Heart right ventricle (tissue), 16 donors: ENCODE results near the gene PNKD. TPM values are rescaled to one million over a fixed set of nuclear protein-coding genes. Genes with fewer than 3 reads are reported as not detected.
"Not testable (repeated sequence)": the region's sequence is repeated elsewhere in the genome, so short reads cannot be mapped to it uniquely, and the experiment has no call there.

Experiments
- ATAC-seq, 8 donors: fragments of 200-7000 bp; cut with Tn5 transposase; one replicate each; pipeline ENCODE4 v1.9.1; 2020; ENCODE audit warnings: mild to moderate bottlenecking in 8 of 8, moderate library complexity in 8 of 8, moderate number of reproducible peaks in 1 of 8
- DNase-seq, 2 donors: peaks; one replicate each; pipeline ENCODE4 v3.0.0-alpha.2; 2020
- H3K27ac ChIP-seq, 10 donors: fragments of 200-600 bp; sonication (generic) in 2 of 10; one replicate each; pipeline versions ENCODE4 v1.5.0 to v1.8.0; 2020 to 2022; ENCODE audit warnings: mild to moderate bottlenecking in 3 of 10
- H3K27me3 ChIP-seq, 7 donors: fragments of 200-600 bp; one replicate each; pipeline ENCODE4 v1.8.0; 2021 to 2022; ENCODE audit warnings: mild to moderate bottlenecking in 2 of 7
- H3K36me3 ChIP-seq, 9 donors: fragments of 200-600 bp; sonication (generic) in 1 of 9; one replicate each; pipeline versions ENCODE4 v1.5.0 to v1.8.0; 2020 to 2022; ENCODE audit warnings: mild to moderate bottlenecking in 2 of 9
- H3K4me1 ChIP-seq, 9 donors: fragments of 200-600 bp; sonication (generic) in 1 of 9; one replicate each; pipeline versions ENCODE4 v1.5.0 to v1.8.0; 2020 to 2022; ENCODE audit warnings: mild to moderate bottlenecking in 4 of 9
- H3K4me3 ChIP-seq, 10 donors: fragments of 200-600 bp; sonication (generic) in 2 of 10; one replicate each; pipeline versions ENCODE4 v1.5.0 to v1.8.0; 2020 to 2022; ENCODE audit warnings: mild to moderate bottlenecking in 7 of 10, moderate library complexity in 2 of 10
- H3K9me3 ChIP-seq, 11 donors: fragments of 200-600 bp in 10 of 11; sonication (generic) in 2 of 11; one replicate each; pipeline versions ENCODE4 v1.5.0 to v1.8.0; 2013 to 2022; ENCODE audit warnings: mild to moderate bottlenecking in 2 of 11, control low read depth in 1 of 11, moderate library complexity in 1 of 11
- WGBS, 2 donors: extraction: QIAGEN DNeasy Blood & Tissue Kit; methylation state at CpG; one replicate each; pipeline ENCODE4 v1.1.7; 2013; ENCODE audit warnings: inconsistent platforms in 1 of 2; 5-methylcytosine and 5-hydroxymethylcytosine counted together
- intact Hi-C, 10 donors: fragments of 100-400 bp; cut with DNase I; formaldehyde crosslinking; loops; one replicate each; pipeline versions ENCODE4 v1.11.1 to v1.14.2; 2022
- polyA plus RNA-seq, 2 donors: library from polyadenylated mRNA; stranded (reverse); fragments of 200-250 nt; gene quantifications; one replicate each; pipeline ENCODE4 v1.2.3, GENCODE V29; 2013
- total RNA-seq, 10 donors: library from RNA; stranded (reverse); fragmentation: NEBNext Ultra II Directional in 3 of 10; extraction: Animal tissue kit (Norgen Biotek cat#: 25700) in 3 of 10; gene quantifications; one replicate each; pipeline versions ENCODE4 v1.2.1 to v1.2.4, GENCODE V29; 2021 to 2023
- TF ChIP-seq, protein P1 (sequence below), 9 donors: fragments of 200-600 bp; sonication (generic) in 2 of 9; IDR thresholded peaks; one replicate each; pipeline versions ENCODE4 v1.5.0 to v1.8.0; 2021 to 2022; ENCODE audit warnings: antibody characterized with exemption in 9 of 9, mild to moderate bottlenecking in 5 of 9, moderate library complexity in 1 of 9
- donor health status: Arrhythmogenic right ventricular cardiomyopathy.
- donor health status: ischemic (EF 13 %, LVEDD 7.1; RV severe dilation, severe dysfunction).
- donor health status: healthy with polysubstance abuse.
- donor health status: DM: no; HTN: yes; CAD: no.
- donor health status: DM: no; HTN: no; CAD: no.
- donor health status: ischemic (EF 25% LVEDD 6.9; RV normal size, moderate dysfunction).
- donor health status: ischemic (EF 25% LVEDD 5.7; RV mildly dilated, moderate dysfunction).
- donor health status: healthy.
- donor health status: DM: yes; HTN: yes; CAD: no.
- donor health status: Ischemic cardiomyopathy.
- donor health status: ischemic (EF 35%, LVEDD 5.7; RV mildly dilated, moderate dysfunction).
- donor health status: nonischemic (EF 11% LVEDD 7.7; RV severe dilation, severe dysfunction).
- donor health status: DM: yes; HTN: yes; CAD: no.
- donor health status: PGD.
- donor health status: ischemic (EF 29% LVEDD 5.4; RV normal size, mild dysfunction).
- donor health status: nonischemic (EF 23%, LVEDD 6.1; RV moderate dilation, normal function).

PNKD gene
- total and polyA plus RNA-seq, 12 donors = 56.9 to 138 (median 75.7) TPM

DNA sequence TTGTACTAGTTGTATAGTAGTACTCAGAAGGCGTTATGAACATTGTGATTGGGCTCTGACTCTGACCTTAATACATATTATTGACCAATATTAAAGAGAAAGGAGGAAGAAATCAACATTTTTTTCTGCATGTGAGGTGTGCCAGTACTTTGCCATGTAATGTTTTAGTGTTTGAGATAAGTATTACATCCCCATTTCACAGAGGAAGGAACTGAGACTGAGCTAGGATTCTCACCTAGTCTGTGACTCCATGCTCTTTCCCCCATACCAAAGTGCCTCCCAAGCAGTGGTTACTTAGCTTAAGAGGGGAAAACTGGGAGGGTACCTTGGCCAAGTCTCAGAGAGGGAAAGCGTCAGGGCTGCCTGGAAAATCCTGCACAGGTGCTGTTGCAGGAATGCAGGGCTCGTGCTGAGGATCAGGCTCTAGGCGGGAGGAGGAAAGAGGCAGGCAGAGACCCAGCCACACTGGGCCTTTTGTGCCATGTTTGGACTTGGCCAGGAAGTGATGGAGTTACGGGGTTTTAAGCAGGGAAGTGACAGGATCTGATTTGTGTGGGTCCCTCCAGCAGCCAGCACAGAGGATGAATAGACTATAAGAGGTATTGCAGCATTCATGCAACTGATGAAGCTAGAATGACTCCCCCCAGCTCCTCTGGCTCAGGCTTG lies 1.7 kb downstream of the PNKD start:
- no peaks in the 10 kb centered on the region for H3K9me3 ChIP-seq
- ATAC-seq (no peak), DNase-seq (no peak)
- H3K4me1 ChIP-seq = peaks cover 17 to 67% (median 47%) of the 10 kb centered on the region in 9 donors
- no peaks in the 10 kb centered on the region for H3K27me3 ChIP-seq
- peak overlapping the region in 9 of 10 donors; percentile 6 to 92 (median 77) for H3K27ac ChIP-seq
- intact Hi-C loops = loop anchor here in 6 of 10 donors (2.0 to 10.0 kb wide), 6 partner anchors 15 to 383 kb away; partner anchors contain the start of genes CTDSP1 (in 6 of the 6), ARPC2 (in 2 of the 6), BCS1L (in 1 of the 6) and ZNF142 (in 1 of the 6)
- 51 to 55% methylated on average over 5 of the region's 5 CpGs for WGBS, 2 donors
- H3K36me3 ChIP-seq = peaks cover 0 to 59% (median 43%) of the 10 kb centered on the region in 9 donors
- H3K4me3 ChIP-seq = peak overlapping the region in 4 of 10 donors; percentile 0 to 97 (median 78)
- TF ChIP-seq, protein P1, sequence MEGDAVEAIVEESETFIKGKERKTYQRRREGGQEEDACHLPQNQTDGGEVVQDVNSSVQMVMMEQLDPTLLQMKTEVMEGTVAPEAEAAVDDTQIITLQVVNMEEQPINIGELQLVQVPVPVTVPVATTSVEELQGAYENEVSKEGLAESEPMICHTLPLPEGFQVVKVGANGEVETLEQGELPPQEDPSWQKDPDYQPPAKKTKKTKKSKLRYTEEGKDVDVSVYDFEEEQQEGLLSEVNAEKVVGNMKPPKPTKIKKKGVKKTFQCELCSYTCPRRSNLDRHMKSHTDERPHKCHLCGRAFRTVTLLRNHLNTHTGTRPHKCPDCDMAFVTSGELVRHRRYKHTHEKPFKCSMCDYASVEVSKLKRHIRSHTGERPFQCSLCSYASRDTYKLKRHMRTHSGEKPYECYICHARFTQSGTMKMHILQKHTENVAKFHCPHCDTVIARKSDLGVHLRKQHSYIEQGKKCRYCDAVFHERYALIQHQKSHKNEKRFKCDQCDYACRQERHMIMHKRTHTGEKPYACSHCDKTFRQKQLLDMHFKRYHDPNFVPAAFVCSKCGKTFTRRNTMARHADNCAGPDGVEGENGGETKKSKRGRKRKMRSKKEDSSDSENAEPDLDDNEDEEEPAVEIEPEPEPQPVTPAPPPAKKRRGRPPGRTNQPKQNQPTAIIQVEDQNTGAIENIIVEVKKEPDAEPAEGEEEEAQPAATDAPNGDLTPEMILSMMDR (IDR thresholded peaks at IDR 0.05) = no peak

DNA sequence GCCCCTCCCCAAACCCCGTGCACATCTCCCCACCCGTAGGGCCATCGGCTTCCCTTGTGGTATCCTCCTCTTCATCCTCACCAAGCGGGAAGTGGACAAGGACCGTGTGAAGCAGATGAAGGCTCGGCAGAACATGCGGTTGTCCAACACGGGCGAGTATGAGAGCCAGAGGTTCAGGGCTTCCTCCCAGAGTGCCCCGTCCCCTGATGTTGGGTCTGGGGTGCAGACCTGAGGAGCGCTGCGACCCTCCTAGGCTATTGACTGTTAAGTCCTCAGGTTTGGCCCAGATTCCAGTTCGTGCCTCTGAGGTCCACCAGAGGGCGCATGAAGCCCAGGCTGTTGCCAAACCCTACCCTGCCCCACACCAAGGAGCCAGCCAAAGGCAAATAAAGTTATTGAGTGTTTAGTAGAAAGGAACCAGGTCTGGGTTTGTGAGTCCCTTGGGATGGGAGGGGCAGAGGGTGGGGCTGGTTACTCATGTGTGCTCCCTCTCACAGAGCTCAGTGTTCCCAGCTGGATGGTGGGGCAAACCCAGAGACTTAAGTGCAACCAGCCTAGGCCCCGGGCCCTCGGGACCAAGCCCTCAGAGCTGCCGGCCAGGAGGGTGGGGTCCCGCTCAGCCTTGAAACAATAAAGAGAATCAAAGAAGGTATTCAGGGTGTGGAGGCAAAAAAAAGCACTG lies 2.4 kb downstream of the PNKD start:
- Histone ChIP-seq H3K36me3 (peaks cover 0 to 59% (median 43%) of the 10 kb centered on the region in 9 donors), H3K27me3 (no peaks in the 10 kb centered on the region), H3K4me3 (peak overlapping the region in 4 of 10 donors; percentile 0 to 97 (median 10)), H3K9me3 (no peaks in the 10 kb centered on the region), H3K4me1 (peaks cover 17 to 60% (median 47%) of the 10 kb centered on the region in 9 donors), H3K27ac (peak overlapping the region in 9 of 10 donors; percentile 38 to 90 (median 70))
- WGBS, 2 donors = 18 to 21% methylated on average over 18 of the region's 18 CpGs
- TF ChIP-seq, protein P1 (IDR thresholded peaks at IDR 0.05) = peak; percentile 79 to 95 (median 89)
- intact Hi-C loops = loop anchor here in 6 of 10 donors (2.0 to 10.0 kb wide), 5 partner anchors 14 to 382 kb away; partner anchors contain the start of genes CTDSP1 (in 6 of the 6), BCS1L (in 1 of the 6) and ZNF142 (in 1 of the 6)
- DNase-seq = peak; percentile 81 to 87
- ATAC-seq = peak; percentile 22 to 63 (median 48)

DNA sequence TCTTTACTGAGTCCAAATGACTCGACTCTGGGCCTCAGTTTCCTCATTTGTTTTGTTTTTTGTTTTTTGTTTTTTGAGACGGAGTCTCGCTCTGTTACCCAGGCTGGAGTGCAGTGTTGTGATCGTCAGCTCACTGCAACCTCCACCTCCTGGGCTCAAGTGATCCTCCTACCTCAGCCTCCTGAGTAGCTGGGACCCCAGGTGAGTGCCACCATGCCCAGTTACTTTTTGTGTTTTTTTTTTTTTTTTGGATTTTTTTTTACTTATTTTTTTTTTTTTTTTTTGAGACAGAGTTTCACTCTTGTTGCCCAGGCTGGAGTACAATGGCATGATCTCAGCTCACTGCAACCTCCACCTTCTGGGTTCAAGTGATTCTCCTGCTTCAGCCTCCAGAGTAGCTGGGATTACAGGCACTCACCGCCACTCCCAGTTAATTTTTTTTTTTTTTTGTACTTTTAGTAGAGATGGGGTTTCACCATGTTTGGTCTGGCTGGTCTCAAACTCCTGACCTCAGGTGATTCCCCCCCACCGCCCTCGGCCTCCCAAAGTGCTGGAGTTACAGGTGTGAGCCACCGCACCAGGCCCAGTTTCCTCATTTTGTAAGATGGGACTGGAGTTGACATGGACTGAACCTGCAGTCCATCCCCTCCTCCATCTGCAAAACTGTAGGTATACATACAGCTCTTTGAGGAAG lies 3.0 kb downstream of the PNKD start:
- ATAC-seq, H3K9me3 ChIP-seq, DNase-seq, H3K27me3 ChIP-seq: not testable (repeated sequence)
- peaks cover 17 to 56% (median 47%) of the 10 kb centered on the region in 9 donors for H3K4me1 ChIP-seq
- peaks cover 0 to 60% (median 46%) of the 10 kb centered on the region in 9 donors for H3K36me3 ChIP-seq
- H3K4me3 ChIP-seq = peak overlapping the region in 2 of 10 donors; percentile 6 to 15
- peak overlapping the region in 9 of 10 donors; percentile 42 to 90 (median 70) for H3K27ac ChIP-seq
- intact Hi-C loops = loop anchor here in 6 of 10 donors (2.0 to 10.0 kb wide), 5 partner anchors 13 to 381 kb away; partner anchors contain the start of genes CTDSP1 (in 6 of the 6), BCS1L (in 1 of the 6) and ZNF142 (in 1 of the 6)
- WGBS, 2 donors = 84 to 89% methylated on average over 8 of the region's 8 CpGs

DNA sequence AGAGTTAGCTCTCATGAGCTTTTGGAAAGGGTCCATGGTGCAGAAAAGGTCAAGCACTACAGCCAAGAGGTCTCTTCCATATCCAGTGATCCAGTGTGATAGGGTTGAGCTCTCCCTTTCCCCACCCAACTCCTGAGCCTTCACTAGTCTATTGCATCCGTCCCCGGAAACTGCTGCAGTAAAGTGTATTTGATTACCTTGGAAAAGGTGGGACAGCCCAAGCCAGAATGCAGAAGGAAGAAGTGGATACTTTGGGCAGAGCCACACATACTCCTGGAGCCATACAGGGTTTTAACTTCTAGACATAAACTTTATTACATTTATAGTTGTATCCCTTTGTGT lies 3.6 kb downstream of the PNKD start:
- TF ChIP-seq, protein P1 (IDR thresholded peaks at IDR 0.05) = no peak
- Histone ChIP-seq H3K36me3 (peaks cover 0 to 65% (median 51%) of the 10 kb centered on the region in 9 donors), H3K9me3 (no peaks in the 10 kb centered on the region), H3K4me1 (peaks cover 15 to 52% (median 42%) of the 10 kb centered on the region in 9 donors), H3K4me3 (no peak overlapping the region), H3K27me3 (no peaks in the 10 kb centered on the region), H3K27ac (peak overlapping the region in 5 of 10 donors; percentile 42 to 90 (median 74))
- no peak for DNase-seq
- intact Hi-C loops = loop anchor here in 6 of 10 donors (2.0 to 10.0 kb wide), 5 partner anchors 13 to 381 kb away; partner anchors contain the start of genes CTDSP1 (in 6 of the 6), BCS1L (in 1 of the 6) and ZNF142 (in 1 of the 6)
- no peak for ATAC-seq
- 71 to 82% methylated on average over 2 of the region's 2 CpGs for WGBS, 2 donors
